SU-DHL-6 (cell line): ENCODE results near the gene PHKA2.

Experiments
- EZH2phosphoT487 ChIP-seq: fragments of 200-600 bp; sonication (generic), shearing (Covaris generic); conservative IDR thresholded peaks from 2 replicates; pipeline ENCODE4 v1.6.1; 2018; ENCODE audit warnings: mild to moderate bottlenecking, antibody characterized with exemption, low read length, moderate library complexity, mixed read lengths
- TF ChIP-seq, protein P1 (sequence below): fragments of 200-600 bp; sonication (generic); IDR thresholded peaks from one replicate; pipeline ENCODE4 v1.5.1; 2017; ENCODE audit warnings: antibody characterized with exemption, mild to moderate bottlenecking, low read length, moderate library complexity; ENCODE audit not compliant: insufficient read depth, poor library complexity, severe bottlenecking

GRCh38 chrX:18889346-18890048 lies 94.4 kb downstream of the PHKA2 start:
- TF ChIP-seq, protein P1, sequence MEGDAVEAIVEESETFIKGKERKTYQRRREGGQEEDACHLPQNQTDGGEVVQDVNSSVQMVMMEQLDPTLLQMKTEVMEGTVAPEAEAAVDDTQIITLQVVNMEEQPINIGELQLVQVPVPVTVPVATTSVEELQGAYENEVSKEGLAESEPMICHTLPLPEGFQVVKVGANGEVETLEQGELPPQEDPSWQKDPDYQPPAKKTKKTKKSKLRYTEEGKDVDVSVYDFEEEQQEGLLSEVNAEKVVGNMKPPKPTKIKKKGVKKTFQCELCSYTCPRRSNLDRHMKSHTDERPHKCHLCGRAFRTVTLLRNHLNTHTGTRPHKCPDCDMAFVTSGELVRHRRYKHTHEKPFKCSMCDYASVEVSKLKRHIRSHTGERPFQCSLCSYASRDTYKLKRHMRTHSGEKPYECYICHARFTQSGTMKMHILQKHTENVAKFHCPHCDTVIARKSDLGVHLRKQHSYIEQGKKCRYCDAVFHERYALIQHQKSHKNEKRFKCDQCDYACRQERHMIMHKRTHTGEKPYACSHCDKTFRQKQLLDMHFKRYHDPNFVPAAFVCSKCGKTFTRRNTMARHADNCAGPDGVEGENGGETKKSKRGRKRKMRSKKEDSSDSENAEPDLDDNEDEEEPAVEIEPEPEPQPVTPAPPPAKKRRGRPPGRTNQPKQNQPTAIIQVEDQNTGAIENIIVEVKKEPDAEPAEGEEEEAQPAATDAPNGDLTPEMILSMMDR: no peak
- no peak for TF ChIP-seq EZH2phosphoT487
